Brain microvascular endothelial cell (primary cell): Measurements from ENCODE around the gene ZNF146.
"Not testable (repeated sequence)": the region's sequence is repeated elsewhere in the genome, so short reads cannot be mapped to it uniquely, and the experiment has no call there.

Experiments used
- DNase-seq: peaks from one replicate; pipeline ENCODE4 v3.0.0-alpha.2; 2020
- H3K27ac ChIP-seq: fragments of 250-450 bp; sonication (Bioruptor Pico); 2 replicates; pipeline ENCODE4 v1.5.1; 2020; ENCODE audit warnings: mild to moderate bottlenecking, moderate library complexity
- H3K27me3 ChIP-seq: fragments of 250-450 bp; sonication (Bioruptor Pico); replicated peaks from 2 replicates; pipeline ENCODE4 v1.5.1; 2020; ENCODE audit warnings: mild to moderate bottlenecking
- H3K36me3 ChIP-seq: fragments of 250-450 bp; sonication (Bioruptor Pico); replicated peaks from 2 replicates; pipeline ENCODE4 v1.5.1; 2020; ENCODE audit warnings: mild to moderate bottlenecking
- H3K4me3 ChIP-seq: 2 replicates; pipeline ENCODE4 v1.5.1; 2011; ENCODE audit warnings: low read depth, mild to moderate bottlenecking, control low read depth, low read length, moderate library complexity
- CTCF ChIP-seq: IDR thresholded peaks from 2 replicates; pipeline ENCODE4 v1.5.1; 2011; ENCODE audit warnings: low read depth, mild to moderate bottlenecking, moderate library complexity, low read length, control low read depth, inconsistent platforms; ENCODE audit errors: missing control alignments
- in situ Hi-C: cut with HindIII; loops from 2 replicates; pipeline ENCODE4 v1.10.0; 2017; ENCODE audit warnings: low sequenced_read_pairs, low pct_ligation_motif_present

ZNF146 gene

GRCh38 chr19:36214386-36215275 is at the start of gene ZNF146, which contains the start of gene ZNF565:
ZNF146 (plus strand) TSS chr19:36215106; CDS start chr19:36236441, 21,335 bp downstream.
ZNF565 (minus strand) TSS chr19:36214665; CDS start chr19:36201985, 12,680 bp downstream.
- H3K36me3 ChIP-seq: peaks cover 2% of the 10 kb centered on the region
- H3K27ac ChIP-seq: peak within 1 kb of the TSS; percentile 92
- in situ Hi-C loops: no loop called here
- DNase-seq: peak; percentile 99
- no peak for TF ChIP-seq CTCF
- no peaks in the 10 kb centered on the region for H3K27me3 ChIP-seq
- peak within 1 kb of the TSS; percentile 97 for H3K4me3 ChIP-seq

GRCh38 chr19:36169084-36169760 is 45.7 kb upstream of the ZNF146 start:
- TF ChIP-seq CTCF: no peak
- in situ Hi-C loops: no loop called here
- H3K36me3 ChIP-seq: no peaks in the 10 kb centered on the region
- H3K4me3 ChIP-seq: no peak overlapping the region
- H3K27me3 ChIP-seq: no peaks in the 10 kb centered on the region
- no peak for DNase-seq
- H3K27ac ChIP-seq: no peak overlapping the region

GRCh38 chr19:36172852-36173251 is 42.1 kb upstream of the ZNF146 start:
- no peak overlapping the region for H3K4me3 ChIP-seq
- TF ChIP-seq CTCF: no peak
- in situ Hi-C loops: no loop called here
- H3K27ac ChIP-seq: no peak overlapping the region
- no peak for DNase-seq
- no peaks in the 10 kb centered on the region for H3K36me3 ChIP-seq
- H3K27me3 ChIP-seq: no peaks in the 10 kb centered on the region

DNA sequence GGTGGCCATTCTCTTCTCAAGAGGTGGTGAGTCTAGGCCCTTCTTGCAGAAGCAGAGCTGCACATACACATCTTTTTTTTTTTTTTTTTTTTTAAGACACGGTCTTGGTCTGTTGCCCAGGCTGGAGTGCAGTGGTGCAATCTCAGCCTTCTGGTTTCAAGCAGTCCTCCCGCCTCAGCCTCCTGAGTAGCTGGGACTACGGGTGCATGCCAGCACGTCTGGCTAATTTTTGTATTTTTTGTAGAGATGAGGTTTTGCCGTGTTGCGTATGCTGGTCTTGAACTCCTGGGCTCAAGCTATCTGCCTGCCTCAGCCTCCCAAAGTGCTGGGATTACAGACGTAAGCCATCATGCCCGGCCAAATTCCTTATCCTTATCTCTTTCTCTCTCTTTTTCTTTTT is 41.1 kb upstream of the ZNF146 start:
- DNase-seq, in situ Hi-C loops, H3K36me3 ChIP-seq, H3K4me3 ChIP-seq, H3K27me3 ChIP-seq, H3K27ac ChIP-seq: not testable (repeated sequence)

DNA sequence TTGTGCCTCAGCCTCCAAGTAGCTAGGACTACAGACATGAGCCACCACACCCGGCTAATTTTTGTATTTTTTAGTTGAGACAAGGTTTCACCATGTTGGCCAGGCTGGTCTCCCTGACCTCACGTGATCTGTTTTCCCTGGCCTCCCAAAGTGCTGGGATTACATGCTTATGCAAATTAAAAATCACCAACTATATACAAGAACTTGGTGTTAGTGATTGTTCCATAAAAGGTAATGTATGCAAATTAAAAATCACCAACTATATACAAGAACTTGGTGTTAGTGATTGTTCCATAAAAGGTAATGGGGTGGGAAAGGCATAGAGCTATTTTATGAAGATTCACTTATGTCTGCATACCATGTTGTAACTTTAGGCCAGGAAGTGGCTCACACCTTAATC is 35.8 kb upstream of the ZNF146 start:
- H3K36me3 ChIP-seq, H3K27ac ChIP-seq, H3K27me3 ChIP-seq, in situ Hi-C loops, DNase-seq, H3K4me3 ChIP-seq: not testable (repeated sequence)

DNA sequence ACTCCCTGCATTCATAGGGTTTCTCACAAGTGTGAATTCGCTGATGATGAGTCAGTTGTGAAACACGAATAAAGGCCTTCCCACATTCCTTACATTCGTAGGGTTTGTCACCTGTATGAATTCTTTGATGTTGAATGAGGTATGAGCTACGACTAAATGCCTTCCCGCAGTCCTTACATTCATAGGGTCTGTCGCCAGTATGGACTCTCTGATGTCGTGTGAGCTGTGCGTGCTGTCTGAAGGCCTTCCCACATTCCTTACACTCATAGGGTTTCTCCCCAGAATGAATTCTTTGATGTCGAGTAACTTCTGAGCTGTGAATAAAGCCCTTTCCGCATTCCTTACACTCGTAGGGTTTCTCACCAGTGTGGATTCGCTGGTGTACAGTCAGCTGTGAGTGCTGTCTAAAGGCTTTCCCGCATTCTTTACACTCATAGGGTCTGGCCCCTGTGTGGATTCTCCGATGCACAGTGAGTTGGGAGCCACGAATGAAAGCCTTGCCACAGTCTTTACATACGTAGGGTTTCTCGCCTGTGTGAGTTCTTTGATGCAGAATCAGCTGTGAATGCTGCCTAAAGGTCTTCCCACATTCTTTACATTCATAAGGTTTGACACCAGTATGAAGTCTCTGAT is 32.2 kb upstream of the ZNF146 start:
- Histone ChIP-seq H3K27me3 (no peaks in the 10 kb centered on the region), H3K4me3 (no peak overlapping the region), H3K27ac (peak overlapping the region; percentile 82), H3K36me3 (no peaks in the 10 kb centered on the region)
- no peak for TF ChIP-seq CTCF
- DNase-seq: peak; percentile 91
- in situ Hi-C loops: no loop called here
